H1 (cell line): ENCODE measurements around the gene MMP3. TPM values are rescaled to one million over a fixed set of nuclear protein-coding genes. Genes with fewer than 3 reads are reported as not detected.

Experiments
- CTCF ChIA-PET: fragments of 300-600 bp; sonication (Branson Sonifier 250); formaldehyde crosslinking; loops from one replicate; lab custom pipeline; 2021; ENCODE audit not compliant: partially characterized antibody; lab: Charles Lee
- POLR2A ChIA-PET: fragments of 300-600 bp; sonication (Branson Sonifier 250); formaldehyde crosslinking; loops from one replicate; lab custom pipeline; 2021; ENCODE audit warnings: inconsistent platforms; ENCODE audit not compliant: partially characterized antibody; lab: Charles Lee
- DNase-seq, 2 experiments: peaks; one replicate each; pipeline versions ENCODE4 v3.0.0 to v3.0.0-alpha.2; 2010 to 2022; ENCODE audit warnings: low spot score in 2 of 2, low read depth in 1 of 2, mixed read lengths in 1 of 2
- FAIRE-seq: peaks from 2 replicates; lab custom pipeline; 2011; peaks lifted over from hg19 to GRCh38; lab: Jason Lieb, UNC
- H2AFZ ChIP-seq: 2 replicates; pipeline ENCODE4 v1.8.1; 2012; ENCODE audit warnings: low read length, inconsistent platforms
- H2AK5ac ChIP-seq: 2 replicates; pipeline ENCODE4 v1.6.1; 2013; ENCODE audit warnings: low read depth, low read length
- H2BK120ac ChIP-seq: replicated peaks from 2 replicates; pipeline ENCODE3; 2013; ENCODE audit warnings: low read depth, low read length, inconsistent platforms
- H2BK12ac ChIP-seq: 2 replicates; pipeline ENCODE4 v1.6.1; 2013; ENCODE audit warnings: low read depth, low read length
- H2BK15ac ChIP-seq: 2 replicates; pipeline ENCODE4 v1.6.1; 2013; ENCODE audit warnings: low read length
- H2BK20ac ChIP-seq: 2 replicates; pipeline ENCODE4 v1.6.1; 2013; ENCODE audit warnings: low read length
- H2BK5ac ChIP-seq: 2 replicates; pipeline ENCODE4 v1.6.1; 2013; ENCODE audit warnings: low read depth, low read length
- H3K14ac ChIP-seq: 2 replicates; pipeline ENCODE4 v1.6.1; 2013; ENCODE audit warnings: inconsistent platforms; ENCODE audit not compliant: insufficient read length
- H3K18ac ChIP-seq: 2 replicates; pipeline ENCODE4 v1.6.1; 2013; ENCODE audit warnings: low read length; ENCODE audit errors: extremely low read depth
- H3K23ac ChIP-seq: 2 replicates; pipeline ENCODE4 v1.6.1; 2013; ENCODE audit warnings: inconsistent platforms; ENCODE audit not compliant: insufficient read length
- H3K23me2 ChIP-seq: 2 replicates; pipeline ENCODE4 v1.6.1; 2013; ENCODE audit warnings: low read depth, low read length
- H3K27ac ChIP-seq: 2 replicates; pipeline ENCODE4 v1.6.1; 2011; ENCODE audit warnings: low read depth, low read length, inconsistent platforms
- H3K27me3 ChIP-seq, 4 experiments: replicated peaks in 1 of 4; 1 replicate in 1 of 4; 2 replicates in 3 of 4; pipeline versions ENCODE4 v1.6.1 to v1.8.1; 2011 to 2013; ENCODE audit warnings: low read length in 3 of 4, mild to moderate bottlenecking in 3 of 4, inconsistent platforms in 2 of 4, mixed read lengths in 2 of 4, moderate library complexity in 1 of 4; ENCODE audit not compliant: control insufficient read depth in 3 of 4, insufficient read depth in 3 of 4; ENCODE audit errors: extremely low read depth in 1 of 4
- H3K36me3 ChIP-seq, 4 experiments: 2 replicates each; pipeline versions ENCODE4 v1.6.1 to v1.8.1; 2011 to 2013; ENCODE audit warnings: mild to moderate bottlenecking in 4 of 4, low read length in 3 of 4, moderate library complexity in 2 of 4, control low read depth in 1 of 4, inconsistent platforms in 1 of 4; ENCODE audit not compliant: insufficient read depth in 4 of 4, control insufficient read depth in 2 of 4
- H3K4ac ChIP-seq: replicated peaks from 2 replicates; pipeline ENCODE3; 2013; ENCODE audit warnings: low read length, low read depth, mixed read lengths, inconsistent platforms; ENCODE audit not compliant: insufficient read length
- H3K4me1 ChIP-seq, 4 experiments: replicated peaks in 1 of 4; 1 replicate in 1 of 4; 2 replicates in 3 of 4; pipeline versions ENCODE4 v1.6.1 to v1.8.1; 2011 to 2013; ENCODE audit warnings: low read length in 3 of 4, inconsistent platforms in 2 of 4, mixed read lengths in 1 of 4; ENCODE audit not compliant: insufficient read depth in 4 of 4, control insufficient read depth in 3 of 4
- H3K4me2 ChIP-seq, 2 experiments: 2 replicates each; pipeline versions ENCODE4 v1.6.1 to v1.8.1; 2011 to 2013; ENCODE audit warnings: low read depth in 2 of 2, low read length in 2 of 2, control low read depth in 1 of 2, inconsistent platforms in 1 of 2, mild to moderate bottlenecking in 1 of 2; ENCODE audit not compliant: insufficient read depth in 1 of 2
- H3K4me3 ChIP-seq, 4 experiments: fragments of 200-600, 300-600 bp in 1 of 4; sonication (generic), shearing (Covaris generic), sonication (Bioruptor Twin) in 1 of 4; 2 replicates each; pipeline versions ENCODE4 v1.5.1 to v1.8.1; 2011 to 2016; ENCODE audit warnings: low read length in 4 of 4, low read depth in 3 of 4, control low read depth in 2 of 4, inconsistent platforms in 2 of 4, mild to moderate bottlenecking in 2 of 4, mixed read lengths in 1 of 4, moderate library complexity in 1 of 4; ENCODE audit not compliant: insufficient read depth in 2 of 4; ENCODE audit errors: extremely low read depth in 1 of 4
- H3K56ac ChIP-seq: replicated peaks from 2 replicates; pipeline ENCODE3; 2013; ENCODE audit warnings: low read depth, mild to moderate bottlenecking, mixed read lengths, low read length, inconsistent platforms; ENCODE audit not compliant: insufficient read length
- H3K79me1 ChIP-seq: 2 replicates; pipeline ENCODE4 v1.6.1; 2013; ENCODE audit warnings: low read depth, low read length, control low read depth
- H3K79me2 ChIP-seq, 2 experiments: 2 replicates each; pipeline versions ENCODE4 v1.6.1 to v1.8.1; 2012 to 2013; ENCODE audit warnings: low read length in 2 of 2, mild to moderate bottlenecking in 2 of 2, inconsistent platforms in 1 of 2; ENCODE audit not compliant: insufficient read depth in 2 of 2, control insufficient read depth in 1 of 2
- H3K9ac ChIP-seq, 4 experiments: replicated peaks in 1 of 4; 1 replicate in 1 of 4; 2 replicates in 3 of 4; pipeline versions ENCODE4 v1.6.1 to v1.8.1; 2011 to 2013; ENCODE audit warnings: low read depth in 3 of 4, low read length in 3 of 4, control low read depth in 2 of 4, mild to moderate bottlenecking in 2 of 4, moderate library complexity in 2 of 4, inconsistent platforms in 1 of 4; ENCODE audit errors: extremely low read depth in 1 of 4
- H3K9me3 ChIP-seq, 2 experiments: 2 replicates each; pipeline versions ENCODE4 v1.6.1 to v1.8.1; 2012 to 2013; ENCODE audit warnings: mild to moderate bottlenecking in 2 of 2, moderate library complexity in 2 of 2, control low read depth in 1 of 2, inconsistent platforms in 1 of 2, low read depth in 1 of 2, low read length in 1 of 2, mixed read lengths in 1 of 2; ENCODE audit not compliant: insufficient read depth in 2 of 2
- H4K20me1 ChIP-seq, 2 experiments: replicated peaks in 1 of 2; 2 replicates each; pipeline versions ENCODE3 to v1.8.1; 2011 to 2013; ENCODE audit warnings: inconsistent platforms in 2 of 2, low read length in 2 of 2, mild to moderate bottlenecking in 1 of 2; ENCODE audit not compliant: insufficient read depth in 2 of 2, control insufficient read depth in 1 of 2
- H4K5ac ChIP-seq: 2 replicates; pipeline ENCODE4 v1.6.1; 2013; ENCODE audit warnings: low read length, low read depth, mixed read lengths, inconsistent platforms; ENCODE audit not compliant: insufficient read length
- H4K8ac ChIP-seq: 2 replicates; pipeline ENCODE4 v1.8.0; 2013; ENCODE audit warnings: mild to moderate bottlenecking, moderate library complexity, low read length, inconsistent platforms; ENCODE audit not compliant: insufficient read depth; ENCODE audit errors: extremely low read depth
- H4K91ac ChIP-seq: replicated peaks from 2 replicates; pipeline ENCODE3; 2013; ENCODE audit warnings: low read length, mixed read lengths, inconsistent platforms; ENCODE audit not compliant: insufficient read length
- CEBPB ChIP-seq: IDR thresholded peaks from 2 replicates; pipeline ENCODE4 v1.6.1; 2012; ENCODE audit warnings: low read depth, low read length
- CTBP2 ChIP-seq: IDR thresholded peaks from 2 replicates; pipeline ENCODE4 v1.7.0; 2011; ENCODE audit warnings: borderline replicate concordance, mild to moderate bottlenecking, moderate library complexity, mixed read lengths, low read length; ENCODE audit not compliant: insufficient read depth, insufficient read length
- POU5F1 ChIP-seq: IDR thresholded peaks from 2 replicates; pipeline ENCODE4 v1.6.1; 2011; ENCODE audit warnings: low read depth, mild to moderate bottlenecking, low read length, moderate library complexity
- RFX5 ChIP-seq: IDR thresholded peaks from 2 replicates; pipeline ENCODE4 v1.6.1; 2011; ENCODE audit warnings: low read depth, low read length, improper control_type of control experiment, borderline replicate concordance
- TEAD4 ChIP-seq: IDR thresholded peaks from 2 replicates; pipeline ENCODE4 v1.6.1; 2012; ENCODE audit warnings: low read depth, low read length, inconsistent platforms, mixed read lengths
- USF2 ChIP-seq: IDR thresholded peaks from 2 replicates; pipeline ENCODE4 v1.6.1; 2011; ENCODE audit warnings: low read length, improper control_type of control experiment
- WGBS, 2 experiments: shearing (Covaris generic) in 1 of 2; methylation state at CpG; one replicate each; pipeline versions ENCODE4 v1.1.6 to v1.1.7; 2013 to 2015; ENCODE audit warnings: low lambda C conversion rate in 2 of 2, mixed read lengths in 2 of 2, inconsistent platforms in 1 of 2, low coverage in 1 of 2, missing lambda C conversion rate in 1 of 2; ENCODE audit not compliant: insufficient replicate concordance in 2 of 2, insufficient coverage in 1 of 2, insufficient read length in 1 of 2; ENCODE audit errors: extremely low coverage in 1 of 2, missing lambda C conversion rate in 1 of 2; 5-methylcytosine and 5-hydroxymethylcytosine counted together
- polyA plus RNA-seq, 7 experiments: library from polyadenylated mRNA; depleted of rRNA in 3 of 7; stranded (reverse) in 5 of 7; unstranded in 2 of 7; fragments of >200 nt in 5 of 7; fragments of 200-250 nt in 2 of 7; gene quantifications; 1 replicate in 5 of 7; 2 replicates in 1 of 7; 4 replicates in 1 of 7; pipeline versions ENCODE4 v1.2.1 to v1.2.3, GENCODE V29; 2011 to 2013; ENCODE audit warnings: missing spikeins in 2 of 7, mixed read lengths in 2 of 7
- total RNA-seq: library from RNA; stranded (reverse); fragmentation: NEBNext Ultra II Directional; extraction: Animal tissue kit (Norgen Biotek cat#: 25700); gene quantifications from 2 replicates; pipeline ENCODE4 v1.2.1, GENCODE V29; 2021

Gene MMP3
- total and polyA plus RNA-seq, 2 of the 8 experiments (the other 6 are each of a cell fraction or from before 2014, with no cell fraction given): not detected

- Histone ChIP-seq H2AFZ (no peak overlapping the region), H3K4me2 (peak overlapping the region in 1 of 2 experiments; percentile 47; a peak in 1 of 4 replicates)
- POLR2A ChIA-PET: no interaction called here
- TF ChIP-seq POU5F1: no peak
- no peak for TF ChIP-seq RFX5
- TF ChIP-seq CEBPB: no peak
- TF ChIP-seq USF2: no peak
- no peak for TF ChIP-seq TEAD4
- no peak for TF ChIP-seq CTBP2
These were observed 12.3 kb downstream of the MMP3 start for GRCh38 chr11:102831128-102831488.

More at GRCh38 chr11:102831128-102831488, 12.3 kb downstream of the MMP3 start:
- H4K5ac ChIP-seq: no peak overlapping the region
- DNase-seq (no peak), FAIRE-seq (no peak)
- H3K27ac ChIP-seq: no peak overlapping the region
- H3K4me1 ChIP-seq: peaks cover 0 to 7% (median 0%) of the 10 kb centered on the region in 4 experiments; a peak in 2 of 7 replicates
- no peaks in the 10 kb centered on the region for H3K23me2 ChIP-seq
- H2AK5ac ChIP-seq: no peak overlapping the region
- H4K20me1 ChIP-seq: no peaks in the 10 kb centered on the region
- H2BK12ac ChIP-seq: no peak overlapping the region
- no peaks in the 10 kb centered on the region for H3K36me3 ChIP-seq
- H3K79me2 ChIP-seq: no peaks in the 10 kb centered on the region
- no peak overlapping the region for H3K4ac ChIP-seq
- H4K91ac ChIP-seq: no peak overlapping the region
- H4K8ac ChIP-seq: no peak overlapping the region
- H3K14ac ChIP-seq: no peak overlapping the region
- no peak overlapping the region for H2BK15ac ChIP-seq
- H3K56ac ChIP-seq: no peak overlapping the region
- H3K9me3 ChIP-seq: peaks cover 0 to 2% of the 10 kb centered on the region in 2 experiments; a peak in 1 of 4 replicates
- no peak overlapping the region for H3K23ac ChIP-seq
- H2BK120ac ChIP-seq: no peak overlapping the region
- CTCF ChIA-PET: interaction anchor here (0.7 to 3.1 kb wide), 18 partner anchors 11 to 247 kb away, joined by 3 to 21 read pairs (median 4); partner anchors contain the start of gene MMP10
- H2BK5ac ChIP-seq: no peak overlapping the region
- no peak overlapping the region for H3K4me3 ChIP-seq
- WGBS, 2 experiments: 72% methylated on average over 2 of the region's 2 CpGs; no CpG with 5 or more reads in 1 of the 2 experiments
- no peak overlapping the region for H3K18ac ChIP-seq
- H3K79me1 ChIP-seq: no peaks in the 10 kb centered on the region
- no peaks in the 10 kb centered on the region; a peak in 2 of 7 replicates for H3K27me3 ChIP-seq
- no peak overlapping the region for H2BK20ac ChIP-seq
- no peak overlapping the region for H3K9ac ChIP-seq
